ENCODE measurements around the gene NUP85. TPM values are rescaled to one million over a fixed set of nuclear protein-coding genes. Genes with fewer than 3 reads are reported as not detected.
"Not testable (repeated sequence)": the region's sequence is repeated elsewhere in the genome, so short reads cannot be mapped to it uniquely, and the experiment has no call there.

The NUP85 gene
- total RNA-seq, 1 experiment from 2014 or later, result 117 TPM

GRCh38 chr17:75246404-75246803 lies 40.9 kb downstream of the NUP85 start:
- no peaks in the 10 kb centered on the region for H3K9me3 Mint-ChIP-seq (ENCODE audit: low read depth, unreplicated experiment)
- peaks cover 38% of the 10 kb centered on the region for H3K36me3 Mint-ChIP-seq (ENCODE audit: insufficient read depth, unreplicated experiment)
- intact Hi-C loops (cut with micrococcal nuclease; ENCODE audit: unreplicated experiment), result no loop called here
- peaks cover 11% of the 10 kb centered on the region for H3K4me1 Mint-ChIP-seq (ENCODE audit: low read depth, unreplicated experiment)
- no peak for TF ChIP-seq CTCF (IDR thresholded peaks at IDR 0.05; ENCODE audit: unreplicated experiment)
- no peak for DNase-seq
- CTCF ChIA-PET, result interaction anchor here (0.7 to 1.1 kb wide), 2 partner anchors 40 to 285 kb away, joined by 3 read pairs; no protein-coding TSS in a partner anchor
- H3K4me3 Mint-ChIP-seq (ENCODE audit: low read depth, unreplicated experiment), result no peak overlapping the region
- no peak overlapping the region for H3K27ac Mint-ChIP-seq (ENCODE audit: unreplicated experiment)
- H3K27me3 Mint-ChIP-seq (ENCODE audit: unreplicated experiment), result no peaks in the 10 kb centered on the region
- no TSS peak for BruUV-seq (replicated peaks)

- CTCF ChIA-PET, result interaction anchor here (0.6 to 1.5 kb wide), 4 partner anchors 10 to 349 kb away, joined by 3 to 9 read pairs (median 6); partner anchors contain the start of genes GGA3 and MRPS7
- Mint-ChIP-seq H3K27ac (ENCODE audit: unreplicated experiment) (peak overlapping the region; percentile 73), H3K36me3 (ENCODE audit: insufficient read depth, unreplicated experiment) (peaks cover 26% of the 10 kb centered on the region), H3K4me3 (ENCODE audit: low read depth, unreplicated experiment) (peak overlapping the region; percentile 18), H3K27me3 (ENCODE audit: unreplicated experiment) (no peaks in the 10 kb centered on the region), H3K4me1 (ENCODE audit: low read depth, unreplicated experiment) (peaks cover 30% of the 10 kb centered on the region), H3K9me3 (ENCODE audit: low read depth, unreplicated experiment) (no peaks in the 10 kb centered on the region)
- intact Hi-C loops (cut with micrococcal nuclease; ENCODE audit: unreplicated experiment), result no loop called here
- no peak for DNase-seq
- BruUV-seq (replicated peaks), result no TSS peak
- TF ChIP-seq CTCF (IDR thresholded peaks at IDR 0.05; ENCODE audit: unreplicated experiment), result no peak
Measured at GRCh38 chr17:75249564-75249963, 44.1 kb downstream of the NUP85 start.

GRCh38 chr17:75250009-75250471 lies 44.6 kb downstream of the NUP85 start:
- H3K27ac Mint-ChIP-seq (ENCODE audit: unreplicated experiment), result peak overlapping the region; percentile 73

GRCh38 chr17:75252039-75252816 lies 46.7 kb downstream of the NUP85 start:
- BruUV-seq (replicated peaks), result no TSS peak
- H3K4me1 Mint-ChIP-seq (ENCODE audit: low read depth, unreplicated experiment), result peaks cover 48% of the 10 kb centered on the region
- intact Hi-C loops (cut with micrococcal nuclease; ENCODE audit: unreplicated experiment), result no loop called here
- no peak for DNase-seq
- H3K4me3 Mint-ChIP-seq (ENCODE audit: low read depth, unreplicated experiment), result no peak overlapping the region
- peaks cover 12% of the 10 kb centered on the region for H3K36me3 Mint-ChIP-seq (ENCODE audit: insufficient read depth, unreplicated experiment)
- no peaks in the 10 kb centered on the region for H3K9me3 Mint-ChIP-seq (ENCODE audit: low read depth, unreplicated experiment)
- no peak for TF ChIP-seq CTCF (IDR thresholded peaks at IDR 0.05; ENCODE audit: unreplicated experiment)
- no peaks in the 10 kb centered on the region for H3K27me3 Mint-ChIP-seq (ENCODE audit: unreplicated experiment)
- H3K27ac Mint-ChIP-seq (ENCODE audit: unreplicated experiment), result no peak overlapping the region
- CTCF ChIA-PET, result interaction anchor here (0.6 kb wide), 1 partner anchor 160 kb away, joined by 6 read pairs; no protein-coding TSS in a partner anchor

More at GRCh38 chr17:75250009-75250471, 44.6 kb downstream of the NUP85 start:
- intact Hi-C loops (cut with micrococcal nuclease; ENCODE audit: unreplicated experiment), result no loop called here
- H3K4me3 Mint-ChIP-seq (ENCODE audit: low read depth, unreplicated experiment), result peak overlapping the region; percentile 18
- no TSS peak for BruUV-seq (replicated peaks)
- CTCF ChIA-PET, result interaction anchor here (0.6 to 1.5 kb wide), 4 partner anchors 8 to 136 kb away, joined by 3 to 9 read pairs (median 6); partner anchors contain the start of genes GGA3 and MRPS7
- no peak for TF ChIP-seq CTCF (IDR thresholded peaks at IDR 0.05; ENCODE audit: unreplicated experiment)
- H3K27me3 Mint-ChIP-seq (ENCODE audit: unreplicated experiment), result no peaks in the 10 kb centered on the region
- H3K9me3 Mint-ChIP-seq (ENCODE audit: low read depth, unreplicated experiment), result no peaks in the 10 kb centered on the region
- H3K4me1 Mint-ChIP-seq (ENCODE audit: low read depth, unreplicated experiment), result peaks cover 30% of the 10 kb centered on the region
- H3K36me3 Mint-ChIP-seq (ENCODE audit: insufficient read depth, unreplicated experiment), result peaks cover 23% of the 10 kb centered on the region
- peak; percentile 37 for DNase-seq

GRCh38 chr17:75255954-75256698 lies 50.6 kb downstream of the NUP85 start:
- CTCF ChIA-PET; H3K36me3 Mint-ChIP-seq (ENCODE audit: insufficient read depth, unreplicated experiment); H3K4me3 Mint-ChIP-seq (ENCODE audit: low read depth, unreplicated experiment); H3K27me3 Mint-ChIP-seq (ENCODE audit: unreplicated experiment); intact Hi-C loops (cut with micrococcal nuclease; ENCODE audit: unreplicated experiment); BruUV-seq (replicated peaks); H3K27ac Mint-ChIP-seq (ENCODE audit: unreplicated experiment); H3K9me3 Mint-ChIP-seq (ENCODE audit: low read depth, unreplicated experiment); DNase-seq: not testable (repeated sequence)
- H3K4me1 Mint-ChIP-seq (ENCODE audit: low read depth, unreplicated experiment), result peaks cover 61% of the 10 kb centered on the region

- H3K9me3 Mint-ChIP-seq (ENCODE audit: low read depth, unreplicated experiment); H3K4me3 Mint-ChIP-seq (ENCODE audit: low read depth, unreplicated experiment); H3K27ac Mint-ChIP-seq (ENCODE audit: unreplicated experiment); intact Hi-C loops (cut with micrococcal nuclease; ENCODE audit: unreplicated experiment); H3K27me3 Mint-ChIP-seq (ENCODE audit: unreplicated experiment); DNase-seq; CTCF ChIA-PET; BruUV-seq (replicated peaks): not testable (repeated sequence)
- Mint-ChIP-seq H3K4me1 (ENCODE audit: low read depth, unreplicated experiment) (peaks cover 61% of the 10 kb centered on the region), H3K36me3 (ENCODE audit: insufficient read depth, unreplicated experiment) (peaks cover 18% of the 10 kb centered on the region)
Measured at GRCh38 chr17:75257228-75257627, 51.7 kb downstream of the NUP85 start.
